Activated CD8-positive, alpha-beta T cell treated with anti-CD3 and anti-CD28 coated beads for 36 hours (primary cell): ENCODE results near the gene FRMD6. TPM values are rescaled to one million over a fixed set of nuclear protein-coding genes. Genes with fewer than 3 reads are reported as not detected.
A peak's percentile ranks its signal among the peaks of the same experiment; 100 is the strongest.

Experiments used
- ATAC-seq: fragments of 200-7000 bp; cut with Tn5 transposase; one replicate; pipeline ENCODE4 v1.10.0; 2021; ENCODE audit warnings: mild to moderate bottlenecking, moderate library complexity
- CTCF ChIA-PET: fragments of 350-600 bp; sonication (Branson Sonifier 250); formaldehyde crosslinking; loops from one replicate; lab custom pipeline; 2021; ENCODE audit warnings: antibody characterized with exemption; lab: Charles Lee
- POLR2A ChIA-PET: fragments of 350-600 bp; sonication (Branson Sonifier 250); formaldehyde crosslinking; loops from one replicate; lab custom pipeline; 2021; ENCODE audit warnings: antibody characterized with exemption; lab: Charles Lee
- DNase-seq: peaks from one replicate; pipeline ENCODE4 v3.0.0-alpha.2; 2020
- H3K27ac Mint-ChIP-seq: one replicate; pipeline ENCODE4 v1.8.0; 2021; ENCODE audit warnings: mild to moderate bottlenecking, mixed read lengths
- H3K27me3 Mint-ChIP-seq: one replicate; pipeline ENCODE4 v1.8.0; 2021; ENCODE audit warnings: mixed read lengths
- H3K36me3 Mint-ChIP-seq: one replicate; pipeline ENCODE4 v1.8.0; 2021; ENCODE audit warnings: low read depth, mixed read lengths
- H3K4me1 Mint-ChIP-seq: one replicate; pipeline ENCODE4 v1.8.0; 2021; ENCODE audit warnings: low read depth, mixed read lengths
- H3K4me3 Mint-ChIP-seq: one replicate; pipeline ENCODE4 v1.8.0; 2021; ENCODE audit warnings: mild to moderate bottlenecking, moderate library complexity, mixed read lengths
- H3K9me3 Mint-ChIP-seq: one replicate; pipeline ENCODE4 v1.8.0; 2021; ENCODE audit warnings: mixed read lengths
- intact Hi-C: fragments of 100-400 bp; cut with micrococcal nuclease; formaldehyde crosslinking; loops from one replicate; pipeline ENCODE4 v1.10.0; 2022
- total RNA-seq, 2 experiments: library from RNA; stranded (reverse); gene quantifications; one replicate each; pipeline ENCODE4 v1.2.3, GENCODE V29; 2021
- TF ChIP-seq, protein P1 (sequence below): fragments of 200-600 bp; IDR thresholded peaks from one replicate; pipeline ENCODE4 v1.8.0; 2022; ENCODE audit warnings: antibody characterized with exemption, mild to moderate bottlenecking

The FRMD6 gene
- total RNA-seq, 2 experiments from 2014 or later, result 2.7 to 4.9 TPM

DNA sequence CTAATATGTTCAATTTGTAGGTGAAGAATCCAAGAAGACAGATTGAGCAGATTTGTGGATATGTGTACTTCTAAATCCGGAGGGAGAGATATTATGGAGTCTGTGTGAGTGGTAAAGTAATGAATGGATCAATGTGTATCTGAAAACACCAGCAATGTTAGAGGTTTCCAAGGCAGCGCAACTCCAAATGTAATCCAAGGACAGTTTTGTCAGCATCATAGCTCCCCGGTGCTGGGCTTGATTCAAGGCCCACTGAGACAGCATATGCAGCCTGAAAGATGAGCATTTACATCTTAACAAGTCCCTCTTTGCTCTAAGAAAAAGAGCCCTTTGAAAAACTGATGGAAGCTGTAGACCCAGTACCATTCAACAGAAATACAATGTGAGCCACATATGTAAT lies 38.3 kb upstream of the FRMD6 start:
- H3K9me3 Mint-ChIP-seq, result no peaks in the 10 kb centered on the region
- POLR2A ChIA-PET, result interaction anchor here (0.6 kb wide), 1 partner anchor 127 kb away, joined by 3 read pairs; no protein-coding TSS in a partner anchor
- CTCF ChIA-PET, result no interaction called here
- TF ChIP-seq, protein P1, sequence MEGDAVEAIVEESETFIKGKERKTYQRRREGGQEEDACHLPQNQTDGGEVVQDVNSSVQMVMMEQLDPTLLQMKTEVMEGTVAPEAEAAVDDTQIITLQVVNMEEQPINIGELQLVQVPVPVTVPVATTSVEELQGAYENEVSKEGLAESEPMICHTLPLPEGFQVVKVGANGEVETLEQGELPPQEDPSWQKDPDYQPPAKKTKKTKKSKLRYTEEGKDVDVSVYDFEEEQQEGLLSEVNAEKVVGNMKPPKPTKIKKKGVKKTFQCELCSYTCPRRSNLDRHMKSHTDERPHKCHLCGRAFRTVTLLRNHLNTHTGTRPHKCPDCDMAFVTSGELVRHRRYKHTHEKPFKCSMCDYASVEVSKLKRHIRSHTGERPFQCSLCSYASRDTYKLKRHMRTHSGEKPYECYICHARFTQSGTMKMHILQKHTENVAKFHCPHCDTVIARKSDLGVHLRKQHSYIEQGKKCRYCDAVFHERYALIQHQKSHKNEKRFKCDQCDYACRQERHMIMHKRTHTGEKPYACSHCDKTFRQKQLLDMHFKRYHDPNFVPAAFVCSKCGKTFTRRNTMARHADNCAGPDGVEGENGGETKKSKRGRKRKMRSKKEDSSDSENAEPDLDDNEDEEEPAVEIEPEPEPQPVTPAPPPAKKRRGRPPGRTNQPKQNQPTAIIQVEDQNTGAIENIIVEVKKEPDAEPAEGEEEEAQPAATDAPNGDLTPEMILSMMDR, result no peak
- no peak overlapping the region for H3K27ac Mint-ChIP-seq
- intact Hi-C loops, result no loop called here
- DNase-seq (no peak), ATAC-seq (no peak)
- H3K4me1 Mint-ChIP-seq, result peaks cover 13% of the 10 kb centered on the region
- H3K36me3 Mint-ChIP-seq, result no peaks in the 10 kb centered on the region
- peaks cover 5% of the 10 kb centered on the region for H3K27me3 Mint-ChIP-seq
- H3K4me3 Mint-ChIP-seq, result no peak overlapping the region

DNA sequence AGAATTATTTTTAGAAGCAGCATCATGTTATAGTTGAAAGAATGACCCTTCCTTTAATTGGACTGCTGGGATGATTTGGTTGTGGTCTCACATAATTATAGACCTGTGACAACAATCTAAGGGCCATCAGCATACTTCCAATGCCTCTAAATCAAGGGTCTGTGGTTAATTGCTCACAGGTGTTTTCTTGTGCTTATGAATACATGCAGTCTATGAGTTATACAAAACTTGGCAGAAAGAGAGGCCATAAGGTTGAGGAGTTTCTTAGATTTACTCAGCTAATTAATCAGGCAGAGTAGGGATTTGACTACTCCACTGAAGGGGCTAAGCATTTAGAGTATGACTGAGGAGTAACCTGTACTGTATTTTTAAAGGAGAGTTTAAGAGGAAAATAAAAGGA lies 37.0 kb upstream of the FRMD6 start:
- no peaks in the 10 kb centered on the region for H3K36me3 Mint-ChIP-seq
- intact Hi-C loops, result no loop called here
- no peak overlapping the region for H3K27ac Mint-ChIP-seq
- H3K27me3 Mint-ChIP-seq, result peaks cover 2% of the 10 kb centered on the region
- no peaks in the 10 kb centered on the region for H3K9me3 Mint-ChIP-seq
- no peak overlapping the region for H3K4me3 Mint-ChIP-seq
- TF ChIP-seq, protein P1, result no peak
- peaks cover 13% of the 10 kb centered on the region for H3K4me1 Mint-ChIP-seq
- DNase-seq (no peak), ATAC-seq (peak; percentile 49)
- CTCF ChIA-PET, result no interaction called here
- POLR2A ChIA-PET, result no interaction called here

DNA sequence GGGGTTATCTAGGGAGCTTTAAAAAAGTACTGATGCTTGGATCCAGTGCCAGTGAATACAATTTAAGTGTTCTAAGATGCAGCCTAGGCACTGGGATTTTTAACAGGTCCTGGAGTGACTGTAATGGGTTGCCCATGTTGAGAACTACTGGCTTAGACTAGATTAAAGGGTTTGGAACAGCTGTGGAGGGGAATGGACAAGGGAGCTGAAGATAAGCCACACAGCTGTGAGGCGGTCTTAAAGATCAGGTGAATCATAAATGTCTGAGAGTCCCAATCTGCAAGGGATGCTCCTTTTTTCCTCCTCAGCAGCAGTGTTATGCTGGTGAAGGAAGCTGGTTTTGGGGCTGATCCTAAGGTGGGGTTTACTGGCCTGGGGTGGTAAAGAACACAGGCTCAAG lies 35.5 kb upstream of the FRMD6 start:
- H3K4me3 Mint-ChIP-seq, result no peak overlapping the region
- ChIA-PET CTCF (interaction anchor here (0.8 to 0.9 kb wide), 2 partner anchors 94 to 161 kb away, joined by 3 read pairs; no protein-coding TSS in a partner anchor), POLR2A (no interaction called here)
- no peaks in the 10 kb centered on the region for H3K36me3 Mint-ChIP-seq
- H3K9me3 Mint-ChIP-seq, result no peaks in the 10 kb centered on the region
- ATAC-seq, result no peak
- peaks cover 13% of the 10 kb centered on the region for H3K4me1 Mint-ChIP-seq
- intact Hi-C loops, result no loop called here
- no peak for DNase-seq
- no peak overlapping the region for H3K27ac Mint-ChIP-seq
- H3K27me3 Mint-ChIP-seq, result peaks cover 2% of the 10 kb centered on the region
- TF ChIP-seq, protein P1, result no peak

DNA sequence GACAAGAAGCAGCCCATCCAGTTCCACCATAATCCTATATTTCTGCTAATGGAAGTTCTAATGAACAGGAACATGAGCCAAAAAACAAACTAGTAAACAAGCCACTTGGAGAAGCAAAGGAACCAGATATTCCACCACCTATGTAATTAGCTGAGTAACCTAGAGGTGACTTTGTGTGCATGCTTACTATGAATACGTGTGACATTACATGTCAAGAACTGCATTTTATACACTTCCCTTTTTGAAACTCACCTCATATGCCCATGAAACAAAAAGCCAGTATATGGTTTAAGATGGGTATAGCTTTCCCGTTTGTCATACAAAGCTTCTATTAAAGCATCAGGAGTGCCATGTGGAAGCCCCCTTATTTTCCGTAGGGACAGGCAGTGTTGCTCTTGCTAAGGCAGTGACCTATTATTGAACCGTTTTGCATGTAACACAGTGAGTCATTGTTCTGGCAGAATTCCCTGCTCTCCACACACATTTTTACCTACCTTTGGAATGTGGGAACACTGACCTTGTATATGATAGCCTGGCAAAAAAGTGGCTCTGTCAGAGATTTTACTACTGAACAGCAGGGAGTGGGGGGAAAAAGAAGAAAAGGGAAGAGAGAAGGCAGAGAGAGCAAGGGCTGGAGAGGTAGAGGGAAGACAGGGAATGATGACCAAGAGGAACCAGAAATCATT lies 34.8 kb upstream of the FRMD6 start:
- CTCF ChIA-PET, result no interaction called here
- TF ChIP-seq, protein P1, result no peak
- POLR2A ChIA-PET, result no interaction called here
- intact Hi-C loops, result no loop called here
- DNase-seq (no peak), ATAC-seq (no peak)
- H3K4me1 Mint-ChIP-seq, result peaks cover 11% of the 10 kb centered on the region
- H3K4me3 Mint-ChIP-seq, result no peak overlapping the region
- H3K36me3 Mint-ChIP-seq, result no peaks in the 10 kb centered on the region
- H3K27me3 Mint-ChIP-seq, result peaks cover 2% of the 10 kb centered on the region
- no peaks in the 10 kb centered on the region for H3K9me3 Mint-ChIP-seq
- no peak overlapping the region for H3K27ac Mint-ChIP-seq

DNA sequence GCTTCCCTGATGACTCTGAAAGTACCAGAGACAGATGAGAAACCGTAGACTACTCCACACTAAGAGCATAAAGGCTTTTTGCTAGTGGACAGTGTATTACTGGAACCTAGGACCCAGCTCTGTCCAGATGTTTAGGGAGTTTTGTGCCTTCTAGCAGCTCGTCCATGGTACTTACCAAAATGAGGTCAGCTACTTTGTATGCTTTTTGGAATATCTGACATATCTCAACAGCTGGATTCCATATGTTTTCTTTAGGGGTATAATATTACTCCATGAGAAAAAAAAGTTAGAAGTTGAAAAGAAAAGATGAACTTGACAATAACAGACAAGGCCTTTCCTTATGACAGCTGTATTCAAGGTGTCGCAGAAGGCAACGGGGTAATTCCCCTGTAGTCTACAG lies 32.1 kb upstream of the FRMD6 start:
- H3K27me3 Mint-ChIP-seq, result peaks cover 1% of the 10 kb centered on the region
- H3K27ac Mint-ChIP-seq, result no peak overlapping the region
- intact Hi-C loops, result no loop called here
- no peaks in the 10 kb centered on the region for H3K9me3 Mint-ChIP-seq
- DNase-seq (no peak), ATAC-seq (no peak)
- ChIA-PET POLR2A (no interaction called here), CTCF (no interaction called here)
- no peaks in the 10 kb centered on the region for H3K4me1 Mint-ChIP-seq
- H3K36me3 Mint-ChIP-seq, result no peaks in the 10 kb centered on the region
- TF ChIP-seq, protein P1, result no peak
- H3K4me3 Mint-ChIP-seq, result no peak overlapping the region
